ENCODE measurements around the gene ELK1. TPM values are rescaled to one million over a fixed set of nuclear protein-coding genes. Genes with fewer than 3 reads are reported as not detected.

Gene ELK1
- total and polyA plus RNA-seq, 2 of the 4 experiments (the other 2 are of a cell fraction), result 10.0 to 24.3 TPM

DNA sequence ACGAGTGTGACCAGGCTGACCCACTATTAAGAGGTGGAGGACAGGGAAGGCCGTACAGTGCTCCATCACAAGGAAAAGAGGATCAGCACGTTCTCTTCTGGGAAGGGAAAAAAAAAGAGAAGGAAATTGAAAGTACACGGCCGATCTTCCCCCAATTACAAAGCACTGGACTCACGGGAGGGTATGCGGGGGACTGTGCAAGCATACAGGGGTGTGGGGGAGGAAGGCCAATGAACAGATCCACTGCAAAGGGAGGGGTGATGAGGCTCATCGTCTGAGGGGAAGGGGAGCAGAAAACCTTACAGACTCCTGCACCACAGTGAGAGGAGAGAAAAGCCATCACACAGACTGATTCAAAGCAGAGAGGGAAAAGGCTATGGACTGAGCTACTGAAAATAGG, 1.1 kb downstream of the ELK1 start:
- Histone ChIP-seq H2AK9ac (replicated peaks; ENCODE audit: low read depth, low read length, poor library complexity) (peak overlapping the region; percentile 77), H3K23ac (ENCODE audit: low read depth, low read length) (peak overlapping the region; percentile 96), H2BK20ac (ENCODE audit: low read depth, low read length) (peak overlapping the region; percentile 49; the same call in 1 of the 2 replicates), H3K4me1 (ENCODE audit: control insufficient read depth, insufficient read depth, low read length) (peaks cover 7% of the 10 kb centered on the region), H2BK15ac (ENCODE audit: low read depth, low read length) (peak overlapping the region; percentile 30; the same call in 2 of the 3 replicates), H3K27ac (ENCODE audit: insufficient read depth, low read length) (peak overlapping the region; percentile 84), H3K56ac (ENCODE audit: extremely low read depth, insufficient read depth, low read length) (peak overlapping the region; percentile 80), H2AFZ (replicated peaks; ENCODE audit: low read length, poor library complexity) (no peak overlapping the region), H3K9me1 (ENCODE audit: insufficient read depth, low read length) (0 out of 2 replicates have a peak, but pooled peaks cover 2% of the 10 kb centered on the region), H2BK5ac (ENCODE audit: low read depth, low read length, poor library complexity, severe bottlenecking) (peak overlapping the region; percentile 79), H3K14ac (replicated peaks; ENCODE audit: low read depth, low read length) (peak overlapping the region; percentile 86), H3K4me3 (ENCODE audit: insufficient read depth, low read depth, low read length) (peak overlapping the region; percentile 88), H3K27me3 (ENCODE audit: control insufficient read depth, insufficient read depth, low read length) (no peaks in the 10 kb centered on the region), H4K91ac (ENCODE audit: insufficient read depth, low read depth, low read length) (peak overlapping the region; percentile 66), H4K20me1 (ENCODE audit: insufficient read depth, low read length) (peaks cover 14% of the 10 kb centered on the region), H2AK5ac (ENCODE audit: low read depth, low read length) (peak overlapping the region; percentile 47), H4K8ac (ENCODE audit: low read depth in 2 of 2, low read length in 2 of 2) (peak overlapping the region; percentile 31 to 75; a peak in 3 of 4 replicates), H3K18ac (ENCODE audit: low read depth, low read length) (peak overlapping the region; percentile 15; the same call in 1 of the 2 replicates), H2BK120ac (ENCODE audit: low read depth, low read length) (peak overlapping the region; percentile 57), H3K36me3 (ENCODE audit: control insufficient read depth, insufficient read depth, low read length) (peaks cover 2% of the 10 kb centered on the region; the same call in 1 of the 2 replicates), H3K4me2 (ENCODE audit: low read depth, low read length) (peak overlapping the region; percentile 83), H4K5ac (ENCODE audit: low read depth, low read length) (peak overlapping the region; percentile 27; the same call in 1 of the 2 replicates), H3K79me1 (ENCODE audit: low read depth in 1 of 2, low read length in 2 of 2) (peaks cover 0 to 31% of the 10 kb centered on the region in 2 experiments; a peak in 3 of 4 replicates), H3K9me3 (ENCODE audit: control insufficient read depth, insufficient read depth, low read length) (no peaks in the 10 kb centered on the region), H3K4ac (ENCODE audit: low read depth, low read length) (peak overlapping the region; percentile 82), H3K9ac (ENCODE audit: low read depth, low read length) (peak overlapping the region; percentile 74)
- no CpG with 5 or more reads among the region's 8 CpGs for WGBS, 2 experiments (ENCODE audit: extremely low coverage in 2 of 2, insufficient read length in 1 of 2)
- no TSS peak for BruUV-seq (replicated peaks)
- in situ Hi-C loops (cut with MboI; ENCODE audit: low sequenced_read_pairs) (loop anchor here (5.0 to 25.0 kb wide), 2 partner anchors 87 to 437 kb away; partner anchors contain the start of genes ARAF and CDK16), dilution Hi-C loops (cut with HindIII; ENCODE audit: low sequenced_read_pairs, unreplicated experiment) (no loop called here), intact Hi-C loops (cut with micrococcal nuclease) (no loop called here)
- no peak for TF ChIP-seq MXI1 (IDR thresholded peaks at IDR 0.05; ENCODE audit: borderline replicate concordance, low read depth, low read length)
- TF ChIP-seq, protein P1, sequence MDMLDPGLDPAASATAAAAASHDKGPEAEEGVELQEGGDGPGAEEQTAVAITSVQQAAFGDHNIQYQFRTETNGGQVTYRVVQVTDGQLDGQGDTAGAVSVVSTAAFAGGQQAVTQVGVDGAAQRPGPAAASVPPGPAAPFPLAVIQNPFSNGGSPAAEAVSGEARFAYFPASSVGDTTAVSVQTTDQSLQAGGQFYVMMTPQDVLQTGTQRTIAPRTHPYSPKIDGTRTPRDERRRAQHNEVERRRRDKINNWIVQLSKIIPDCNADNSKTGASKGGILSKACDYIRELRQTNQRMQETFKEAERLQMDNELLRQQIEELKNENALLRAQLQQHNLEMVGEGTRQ (IDR thresholded peaks at IDR 0.05; ENCODE audit: low read depth, low read length), result no peak
- TF ChIP-seq CHD1 (IDR thresholded peaks at IDR 0.05; ENCODE audit: low read depth, low read length), result no peak
- TF ChIP-seq CEBPB (IDR thresholded peaks at IDR 0.05; ENCODE audit: low read depth, low read length), result no peak
- TF ChIP-seq MAFK (IDR thresholded peaks at IDR 0.05; ENCODE audit: low read depth, low read length), result no peak
- DNase-seq (no peak), ATAC-seq (ENCODE audit: low read depth) (no peak)
- ChIA-PET POLR2A (ENCODE audit: unreplicated experiment) (no interaction called here), CTCF (no interaction called here)

Measured in IMR-90 (cell line).